AG10803 (cell line): ENCODE measurements around the gene ILKAP.
A peak's percentile ranks its signal among the peaks of the same experiment; 100 is the strongest.

Experiments
- DNase-seq: peaks from one replicate; pipeline ENCODE4 v3.0.0; 2010; ENCODE audit warnings: low read depth
- H3K4me3 ChIP-seq: 2 replicates; pipeline ENCODE4 v1.5.1; 2011; ENCODE audit warnings: mild to moderate bottlenecking, low read length, control low read depth
- TF ChIP-seq, protein P1 (sequence below): conservative IDR thresholded peaks from 2 replicates; pipeline ENCODE4 v1.5.1; 2011; ENCODE audit warnings: mild to moderate bottlenecking, low read length, control low read depth, inconsistent platforms

Gene ILKAP

DNA sequence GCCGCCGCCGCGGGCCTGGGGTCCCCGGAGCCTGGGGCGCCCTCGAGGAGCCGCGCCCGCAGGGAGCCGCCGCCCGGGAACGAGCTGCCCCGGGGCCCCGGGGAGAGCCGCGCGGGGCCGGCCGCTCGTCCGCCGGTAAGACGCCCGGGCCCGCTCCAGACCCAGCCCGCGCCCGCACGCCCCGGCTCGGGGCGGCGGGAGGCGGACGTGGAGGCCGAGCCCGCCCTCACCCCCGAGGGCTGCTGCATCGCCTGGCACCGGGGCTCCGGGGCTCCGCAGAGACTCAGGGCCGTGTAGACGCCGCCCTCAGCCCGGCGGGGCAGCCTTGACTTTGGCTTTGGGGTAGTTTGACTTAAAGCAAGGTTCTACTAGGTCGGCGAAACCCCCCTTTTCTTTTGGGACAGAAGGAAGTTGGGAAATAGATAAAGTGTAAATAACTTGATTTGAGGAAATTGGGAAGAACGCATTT, 44.4 kb downstream of the ILKAP start:
- H3K4me3 ChIP-seq = peak overlapping the region; percentile 41
- TF ChIP-seq, protein P1, sequence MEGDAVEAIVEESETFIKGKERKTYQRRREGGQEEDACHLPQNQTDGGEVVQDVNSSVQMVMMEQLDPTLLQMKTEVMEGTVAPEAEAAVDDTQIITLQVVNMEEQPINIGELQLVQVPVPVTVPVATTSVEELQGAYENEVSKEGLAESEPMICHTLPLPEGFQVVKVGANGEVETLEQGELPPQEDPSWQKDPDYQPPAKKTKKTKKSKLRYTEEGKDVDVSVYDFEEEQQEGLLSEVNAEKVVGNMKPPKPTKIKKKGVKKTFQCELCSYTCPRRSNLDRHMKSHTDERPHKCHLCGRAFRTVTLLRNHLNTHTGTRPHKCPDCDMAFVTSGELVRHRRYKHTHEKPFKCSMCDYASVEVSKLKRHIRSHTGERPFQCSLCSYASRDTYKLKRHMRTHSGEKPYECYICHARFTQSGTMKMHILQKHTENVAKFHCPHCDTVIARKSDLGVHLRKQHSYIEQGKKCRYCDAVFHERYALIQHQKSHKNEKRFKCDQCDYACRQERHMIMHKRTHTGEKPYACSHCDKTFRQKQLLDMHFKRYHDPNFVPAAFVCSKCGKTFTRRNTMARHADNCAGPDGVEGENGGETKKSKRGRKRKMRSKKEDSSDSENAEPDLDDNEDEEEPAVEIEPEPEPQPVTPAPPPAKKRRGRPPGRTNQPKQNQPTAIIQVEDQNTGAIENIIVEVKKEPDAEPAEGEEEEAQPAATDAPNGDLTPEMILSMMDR = no peak
- DNase-seq = no peak

GRCh38 chr2:238158509-238159070, 44.9 kb downstream of the ILKAP start, which contains the start of gene ERFE:
Gene ERFE, plus strand, starts transcription at chr2:238158970. Its CDS starts 38 bp downstream, at chr2:238159008.
- DNase-seq = no peak
- H3K4me3 ChIP-seq = peak within 1 kb of the TSS; percentile 41
- TF ChIP-seq, protein P1 = peak; percentile 35

DNA sequence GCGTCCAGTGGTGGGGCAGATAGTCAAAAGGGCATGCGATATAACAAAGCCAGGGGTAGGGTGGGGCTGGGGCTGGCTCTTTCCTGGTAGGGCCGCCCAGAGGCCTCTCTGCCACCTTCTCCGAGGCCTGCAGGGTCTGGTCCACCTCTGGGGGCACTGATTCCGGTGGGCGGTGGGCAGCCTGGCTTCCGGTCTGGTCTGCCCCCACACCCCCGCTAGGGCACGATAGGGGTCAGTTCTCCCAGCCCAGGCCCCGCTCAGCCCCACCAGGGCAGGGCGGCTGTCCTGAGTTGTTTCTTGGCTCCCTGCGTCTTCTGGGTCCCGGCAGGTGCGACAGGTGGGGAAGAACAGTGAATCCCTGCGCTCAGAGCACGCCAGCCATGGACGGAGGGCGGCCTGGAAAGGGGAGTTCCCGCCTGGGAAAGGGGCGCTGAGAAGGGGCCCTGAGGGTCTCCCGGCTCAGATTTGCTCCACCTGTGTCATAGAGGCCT, 45.4 kb downstream of the ILKAP start:
- no peak for DNase-seq
- TF ChIP-seq, protein P1 = no peak
- no peak overlapping the region for H3K4me3 ChIP-seq

DNA sequence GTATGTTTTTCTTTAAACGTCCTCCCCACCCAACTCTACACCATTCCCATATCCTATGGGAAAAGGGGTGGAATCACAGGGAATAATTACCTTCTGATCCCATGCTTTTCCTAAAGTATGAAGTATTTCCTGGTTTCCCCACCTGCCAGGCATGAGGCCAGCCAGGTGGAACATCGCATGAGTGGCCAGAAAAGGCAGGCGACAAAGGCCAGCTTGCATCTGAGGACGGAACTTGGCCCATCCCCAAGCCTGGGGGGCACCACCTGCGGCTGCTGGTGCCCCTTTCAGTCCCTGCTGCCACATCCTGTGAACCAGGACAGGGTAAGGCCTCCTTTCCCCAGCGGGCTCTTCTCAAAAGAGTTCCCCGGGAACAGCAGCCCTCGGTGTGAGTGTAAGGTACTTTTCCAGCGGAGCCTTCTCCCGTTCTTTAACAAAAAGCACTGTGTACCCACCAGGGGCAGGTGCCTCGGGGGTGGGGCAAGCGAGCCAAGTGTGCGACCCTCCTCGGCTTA, 45.9 kb downstream of the ILKAP start:
- H3K4me3 ChIP-seq = no peak overlapping the region
- TF ChIP-seq, protein P1 = no peak
- no peak for DNase-seq

DNA sequence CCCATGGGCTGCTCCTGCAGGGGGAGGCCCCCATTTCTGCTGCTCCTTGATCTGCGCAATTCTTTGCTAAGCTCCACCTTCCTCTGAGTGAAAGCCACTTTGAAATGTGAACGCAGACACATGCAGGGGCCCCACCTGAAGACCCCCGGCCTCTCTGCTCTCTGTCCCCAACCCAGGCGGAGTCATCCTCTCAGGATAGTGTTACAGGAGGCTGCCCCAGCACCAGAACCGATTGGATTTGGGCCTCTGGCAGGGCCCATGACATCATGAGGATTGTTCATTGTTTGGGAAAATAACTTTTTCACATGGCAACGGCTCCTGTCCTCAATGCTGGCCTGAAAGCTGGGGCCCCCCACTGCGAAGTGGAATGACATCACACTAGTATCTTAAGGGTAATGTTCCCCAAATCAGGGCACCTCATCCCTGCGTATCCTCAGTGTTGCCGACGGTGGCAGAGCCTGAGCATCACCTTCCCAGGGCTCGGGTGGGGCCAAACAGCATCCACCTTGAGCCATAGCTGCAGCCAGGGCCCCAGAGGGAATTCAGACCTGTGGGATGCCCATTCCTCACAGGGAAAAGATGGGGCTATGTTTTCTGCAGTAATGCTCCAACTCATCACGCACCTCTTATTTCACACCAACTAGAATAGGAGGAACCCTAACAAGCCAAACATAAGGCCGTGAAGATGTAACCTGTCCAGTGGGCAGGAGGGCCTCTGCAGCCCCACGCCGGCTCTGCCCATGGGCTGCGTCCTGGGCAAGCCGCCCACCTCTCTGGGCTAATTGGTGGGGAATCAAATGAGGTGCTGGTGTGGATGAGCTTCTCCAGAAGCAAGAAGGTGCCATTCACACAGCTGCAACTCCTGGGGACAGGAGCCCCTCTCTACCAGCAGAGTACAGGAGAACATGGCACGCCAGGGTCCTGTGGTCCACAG, 47.5 kb downstream of the ILKAP start:
- no peak overlapping the region for H3K4me3 ChIP-seq
- TF ChIP-seq, protein P1 = no peak
- DNase-seq = no peak

DNA sequence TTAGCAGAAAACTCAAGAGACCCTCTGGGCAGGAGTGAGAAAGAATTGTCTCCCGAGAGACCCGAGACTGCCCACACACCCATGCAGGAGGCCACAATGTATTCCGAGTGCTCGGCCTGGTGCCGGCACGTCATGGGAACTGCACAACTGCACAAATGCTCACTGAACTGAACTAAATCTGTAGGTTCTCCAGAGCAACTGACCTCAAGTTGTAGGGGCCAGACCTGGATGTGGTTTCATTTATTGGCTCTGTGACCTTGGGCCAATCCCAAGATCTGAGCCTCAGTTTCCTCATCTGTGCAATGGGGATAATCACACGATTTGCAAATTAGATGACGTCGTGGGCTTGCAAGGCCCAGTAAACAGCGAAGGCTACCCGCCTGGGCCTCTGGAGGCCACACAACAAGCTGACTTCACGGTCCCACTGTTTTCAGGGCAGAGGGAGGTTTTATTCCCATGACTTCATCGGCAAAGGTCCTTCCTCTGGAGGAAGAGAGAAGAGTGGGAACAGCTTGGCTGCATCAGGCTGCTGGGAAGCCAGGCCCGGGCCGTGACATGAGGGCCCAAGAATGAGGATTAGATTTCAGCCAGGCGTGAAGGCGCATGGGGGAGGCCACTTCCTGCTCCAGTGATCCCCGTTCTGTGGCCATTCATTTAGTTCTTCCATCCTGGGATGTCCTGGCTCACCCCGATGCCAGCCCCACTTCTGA, 48.3 kb downstream of the ILKAP start:
- TF ChIP-seq, protein P1 = no peak
- peak; percentile 57 for DNase-seq
- H3K4me3 ChIP-seq = no peak overlapping the region
